HG03025 (cell line): Measurements from ENCODE around the gene OR2V2.

Experiments
- ATAC-seq: cut with Tn5 transposase; IDR thresholded peaks from one replicate; pipeline ENCODE4 v1.9.1; 2021; ENCODE audit warnings: mild to moderate bottlenecking, moderate library complexity; ENCODE audit not compliant: unreplicated experiment, low FRiP score

OR2V2 gene

DNA sequence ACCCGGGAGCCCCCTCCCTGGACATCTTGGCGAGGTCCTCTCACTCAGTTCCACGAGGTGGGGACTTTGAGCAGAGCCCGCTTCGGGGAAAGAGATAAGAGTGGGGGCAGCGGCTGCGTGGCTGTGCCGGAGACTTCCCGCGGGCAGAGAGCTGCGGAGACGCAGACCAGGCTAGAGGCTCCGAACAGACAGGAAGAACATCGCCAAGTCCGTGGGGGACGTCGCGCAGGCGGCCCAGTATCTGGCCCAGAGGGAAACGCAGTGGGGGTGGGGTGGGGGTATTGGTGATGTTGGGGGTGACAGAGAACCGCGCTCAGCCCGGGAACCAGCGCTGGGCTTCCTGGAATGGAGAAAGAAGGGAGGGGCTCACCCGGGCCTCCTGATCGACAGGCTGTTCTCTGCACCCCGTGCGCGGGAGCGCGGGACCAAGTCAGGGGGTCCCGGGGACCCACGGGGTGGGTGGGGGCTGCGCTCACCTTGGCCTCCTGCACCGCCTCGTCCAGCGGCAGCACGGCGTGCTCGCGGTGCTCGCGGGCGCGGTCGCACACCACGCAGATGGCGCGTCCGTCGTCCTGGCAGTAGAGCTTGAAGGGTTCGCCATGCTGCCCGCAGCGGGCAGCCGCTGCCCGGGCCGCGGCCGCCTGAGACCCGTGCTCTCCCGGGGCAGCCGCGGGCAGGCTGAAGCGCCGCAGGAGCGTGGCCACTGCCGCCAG lies 56.9 kb downstream of the OR2V2 start:
- ATAC-seq: no peak

GRCh38 chr5:181204826-181205760 lies 57.7 kb downstream of the OR2V2 start, which contains the start of gene TRIM7:
Gene TRIM7 (minus strand): TSS chr5:181205196. CDS start chr5:181205110, 86 bp downstream.
- no peak for ATAC-seq

GRCh38 chr5:181205761-181206649 lies 58.6 kb downstream of the OR2V2 start:
- no peak for ATAC-seq

DNA sequence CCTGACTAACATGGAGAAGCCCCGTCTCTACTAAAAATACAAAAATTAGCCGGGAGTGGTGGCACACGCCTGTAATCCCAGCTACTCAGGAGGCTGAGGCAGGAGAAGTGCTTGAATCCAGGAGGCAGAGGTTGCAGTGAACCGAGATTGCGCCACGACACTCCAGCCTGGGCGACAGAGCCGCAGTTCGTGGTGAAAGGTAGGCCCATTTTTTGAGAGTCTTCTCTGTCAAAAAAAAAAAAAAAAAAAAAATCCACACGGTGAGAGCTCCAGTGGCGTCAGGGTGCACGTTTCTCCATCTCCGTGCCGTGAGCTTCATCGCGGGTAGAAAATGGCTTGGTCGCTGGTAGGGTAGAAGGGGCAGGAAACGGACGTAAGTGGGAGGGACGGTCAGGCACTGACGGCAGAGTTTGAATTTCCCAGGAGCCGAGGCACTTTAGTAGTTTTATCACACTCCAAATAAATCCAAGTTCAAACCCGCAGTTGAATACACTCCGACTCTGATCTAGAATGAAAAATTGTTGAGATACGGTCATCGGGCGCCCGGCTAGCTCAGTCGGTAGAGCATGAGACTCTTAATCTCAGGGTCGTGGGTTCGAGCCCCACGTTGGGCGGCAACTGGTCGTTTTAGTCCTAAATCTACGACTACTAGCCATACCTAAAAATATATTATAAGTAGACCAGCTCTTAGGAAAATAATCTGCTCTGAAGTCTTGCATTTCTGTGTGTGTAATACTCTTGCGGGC lies 60.0 kb downstream of the OR2V2 start:
- ATAC-seq: no peak

- no peak for ATAC-seq
Observed at GRCh38 chr5:181207960-181208253, 60.5 kb downstream of the OR2V2 start.
